IPS DF 6.9 (cell line): Measurements from ENCODE around the gene SORL1-AS1.

Source experiments
- DNase-seq: peaks from one replicate; pipeline ENCODE4 v3.0.0-alpha.2; 2013; ENCODE audit warnings: low read depth, low spot score
- H3K27ac ChIP-seq: one replicate; pipeline ENCODE4 v1.5.1; 2013; ENCODE audit warnings: low read length, control low read depth
- H3K27me3 ChIP-seq: 2 replicates; pipeline ENCODE4 v1.6.1; 2013; ENCODE audit warnings: mild to moderate bottlenecking, low read length; ENCODE audit not compliant: control insufficient read depth, insufficient read depth
- H3K36me3 ChIP-seq: 2 replicates; pipeline ENCODE4 v1.6.1; 2013; ENCODE audit warnings: low read length; ENCODE audit not compliant: control insufficient read depth, insufficient read depth
- H3K4me1 ChIP-seq: 2 replicates; pipeline ENCODE4 v1.6.1; 2013; ENCODE audit warnings: low read length; ENCODE audit not compliant: control insufficient read depth, insufficient read depth
- H3K4me3 ChIP-seq: 2 replicates; pipeline ENCODE4 v1.5.1; 2013; ENCODE audit warnings: mild to moderate bottlenecking, low read length
- H3K9me3 ChIP-seq: 2 replicates; pipeline ENCODE4 v1.6.1; 2013; ENCODE audit warnings: low read length, inconsistent platforms; ENCODE audit not compliant: control insufficient read depth, insufficient read depth
- WGBS: extraction: QIAGEN DNeasy Blood & Tissue Kit; methylation state at CpG from one replicate; pipeline ENCODE4 v1.1.7; 2013; ENCODE audit warnings: mixed read lengths, missing lambda C conversion rate; ENCODE audit not compliant: insufficient read length, insufficient coverage; 5-methylcytosine and 5-hydroxymethylcytosine counted together

Gene SORL1-AS1

GRCh38 chr11:121441521-121441920 is 11.2 kb downstream of the SORL1-AS1 start:
- Histone ChIP-seq H3K4me1 (no peaks in the 10 kb centered on the region), H3K9me3 (no peaks in the 10 kb centered on the region), H3K36me3 (no peaks in the 10 kb centered on the region), H3K27ac (no peak overlapping the region), H3K27me3 (no peaks in the 10 kb centered on the region), H3K4me3 (no peak overlapping the region)
- no peak for DNase-seq
- whole genome bisulfite sequencing: no CpG with 5 or more reads among the region's 2 CpGs

GRCh38 chr11:121439759-121440158 is 13.0 kb downstream of the SORL1-AS1 start:
- H3K27ac ChIP-seq: no peak overlapping the region
- DNase-seq: no peak

GRCh38 chr11:121439337-121439736 is 13.4 kb downstream of the SORL1-AS1 start:
- WGBS: no CpG with 5 or more reads among the region's 4 CpGs
- H3K4me3 ChIP-seq: no peak overlapping the region
- H3K9me3 ChIP-seq: no peaks in the 10 kb centered on the region
- no peaks in the 10 kb centered on the region for H3K27me3 ChIP-seq
- no peaks in the 10 kb centered on the region for H3K36me3 ChIP-seq
- no peak overlapping the region for H3K27ac ChIP-seq
- no peak for DNase-seq
- H3K4me1 ChIP-seq: no peaks in the 10 kb centered on the region

More at GRCh38 chr11:121439759-121440158, 13.0 kb downstream of the SORL1-AS1 start:
- Histone ChIP-seq H3K4me3 (no peak overlapping the region), H3K4me1 (no peaks in the 10 kb centered on the region), H3K9me3 (no peaks in the 10 kb centered on the region), H3K27me3 (no peaks in the 10 kb centered on the region), H3K36me3 (no peaks in the 10 kb centered on the region)

- H3K27me3 ChIP-seq: no peaks in the 10 kb centered on the region
- no peaks in the 10 kb centered on the region for H3K9me3 ChIP-seq
- H3K4me1 ChIP-seq: no peaks in the 10 kb centered on the region
- WGBS: 100% methylated on average over 1 of the region's 4 CpGs
- no peak for DNase-seq
- H3K4me3 ChIP-seq: no peak overlapping the region
- H3K36me3 ChIP-seq: no peaks in the 10 kb centered on the region
- H3K27ac ChIP-seq: no peak overlapping the region
Observed at GRCh38 chr11:121437686-121438078, 15.1 kb downstream of the SORL1-AS1 start.

GRCh38 chr11:121437018-121437685 is 15.6 kb downstream of the SORL1-AS1 start:
- H3K27me3 ChIP-seq: no peaks in the 10 kb centered on the region
- H3K4me1 ChIP-seq: no peaks in the 10 kb centered on the region
- no peak overlapping the region for H3K4me3 ChIP-seq
- no peak overlapping the region for H3K27ac ChIP-seq
- H3K36me3 ChIP-seq: no peaks in the 10 kb centered on the region
- no peaks in the 10 kb centered on the region for H3K9me3 ChIP-seq
- no peak for DNase-seq

GRCh38 chr11:121435551-121436511 is 16.9 kb downstream of the SORL1-AS1 start:
- DNase-seq: no peak
- H3K27ac ChIP-seq: no peak overlapping the region

GRCh38 chr11:121435132-121435531 is 17.6 kb downstream of the SORL1-AS1 start:
- WGBS: no CpG with 5 or more reads among the region's 4 CpGs
- H3K4me3 ChIP-seq: no peak overlapping the region
- H3K27me3 ChIP-seq: no peaks in the 10 kb centered on the region

More at GRCh38 chr11:121435551-121436511, 16.9 kb downstream of the SORL1-AS1 start:
- Histone ChIP-seq H3K27me3 (no peaks in the 10 kb centered on the region), H3K36me3 (no peaks in the 10 kb centered on the region), H3K4me3 (no peak overlapping the region), H3K4me1 (no peaks in the 10 kb centered on the region), H3K9me3 (no peaks in the 10 kb centered on the region)
- WGBS: no CpG with 5 or more reads among the region's 3 CpGs

GRCh38 chr11:121431820-121432526 is 20.8 kb downstream of the SORL1-AS1 start:
- Histone ChIP-seq H3K36me3 (no peaks in the 10 kb centered on the region), H3K27me3 (no peaks in the 10 kb centered on the region), H3K27ac (no peak overlapping the region), H3K9me3 (no peaks in the 10 kb centered on the region), H3K4me1 (no peaks in the 10 kb centered on the region; the same call in 1 of the 2 replicates), H3K4me3 (no peak overlapping the region)
- no peak for DNase-seq
- WGBS: no CpG with 5 or more reads among the region's 4 CpGs

More at GRCh38 chr11:121435132-121435531, 17.6 kb downstream of the SORL1-AS1 start:
- Histone ChIP-seq H3K36me3 (no peaks in the 10 kb centered on the region), H3K27ac (no peak overlapping the region), H3K9me3 (no peaks in the 10 kb centered on the region), H3K4me1 (no peaks in the 10 kb centered on the region)
- no peak for DNase-seq

GRCh38 chr11:121429556-121429955 is 23.2 kb downstream of the SORL1-AS1 start:
- H3K4me3 ChIP-seq: no peak overlapping the region
- no peaks in the 10 kb centered on the region; the same call in 1 of the 2 replicates for H3K4me1 ChIP-seq
- H3K27ac ChIP-seq: no peak overlapping the region
- H3K9me3 ChIP-seq: no peaks in the 10 kb centered on the region
- no peaks in the 10 kb centered on the region for H3K27me3 ChIP-seq
- WGBS: no CpG with 5 or more reads among the region's 3 CpGs
- no peaks in the 10 kb centered on the region for H3K36me3 ChIP-seq
- no peak for DNase-seq

- Histone ChIP-seq H3K4me1 (no peaks in the 10 kb centered on the region; the same call in 1 of the 2 replicates), H3K4me3 (no peak overlapping the region), H3K9me3 (no peaks in the 10 kb centered on the region), H3K27me3 (no peaks in the 10 kb centered on the region), H3K36me3 (no peaks in the 10 kb centered on the region), H3K27ac (no peak overlapping the region)
- WGBS: 100% methylated on average over 1 of the region's 8 CpGs
- no peak for DNase-seq
Observed at GRCh38 chr11:121427400-121427744, 25.4 kb downstream of the SORL1-AS1 start.
